22Rv1 (cell line): Measurements from ENCODE around the gene B4GALT7.

Source experiments
- H3K27ac ChIP-seq: fragments of 450-650 bp; 2 replicates; pipeline ENCODE4 v1.5.1; 2017
- CTCF ChIP-seq: fragments of 450-650 bp; IDR thresholded peaks from 2 replicates; pipeline ENCODE4 v1.5.1; 2017; ENCODE audit warnings: mild to moderate bottlenecking
- ZFX ChIP-seq: fragments of 450-650 bp; IDR thresholded peaks from 2 replicates; pipeline ENCODE4 v1.6.1; 2017; ENCODE audit warnings: antibody characterized with exemption, borderline replicate concordance

The B4GALT7 gene, protein sequence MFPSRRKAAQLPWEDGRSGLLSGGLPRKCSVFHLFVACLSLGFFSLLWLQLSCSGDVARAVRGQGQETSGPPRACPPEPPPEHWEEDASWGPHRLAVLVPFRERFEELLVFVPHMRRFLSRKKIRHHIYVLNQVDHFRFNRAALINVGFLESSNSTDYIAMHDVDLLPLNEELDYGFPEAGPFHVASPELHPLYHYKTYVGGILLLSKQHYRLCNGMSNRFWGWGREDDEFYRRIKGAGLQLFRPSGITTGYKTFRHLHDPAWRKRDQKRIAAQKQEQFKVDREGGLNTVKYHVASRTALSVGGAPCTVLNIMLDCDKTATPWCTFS

DNA sequence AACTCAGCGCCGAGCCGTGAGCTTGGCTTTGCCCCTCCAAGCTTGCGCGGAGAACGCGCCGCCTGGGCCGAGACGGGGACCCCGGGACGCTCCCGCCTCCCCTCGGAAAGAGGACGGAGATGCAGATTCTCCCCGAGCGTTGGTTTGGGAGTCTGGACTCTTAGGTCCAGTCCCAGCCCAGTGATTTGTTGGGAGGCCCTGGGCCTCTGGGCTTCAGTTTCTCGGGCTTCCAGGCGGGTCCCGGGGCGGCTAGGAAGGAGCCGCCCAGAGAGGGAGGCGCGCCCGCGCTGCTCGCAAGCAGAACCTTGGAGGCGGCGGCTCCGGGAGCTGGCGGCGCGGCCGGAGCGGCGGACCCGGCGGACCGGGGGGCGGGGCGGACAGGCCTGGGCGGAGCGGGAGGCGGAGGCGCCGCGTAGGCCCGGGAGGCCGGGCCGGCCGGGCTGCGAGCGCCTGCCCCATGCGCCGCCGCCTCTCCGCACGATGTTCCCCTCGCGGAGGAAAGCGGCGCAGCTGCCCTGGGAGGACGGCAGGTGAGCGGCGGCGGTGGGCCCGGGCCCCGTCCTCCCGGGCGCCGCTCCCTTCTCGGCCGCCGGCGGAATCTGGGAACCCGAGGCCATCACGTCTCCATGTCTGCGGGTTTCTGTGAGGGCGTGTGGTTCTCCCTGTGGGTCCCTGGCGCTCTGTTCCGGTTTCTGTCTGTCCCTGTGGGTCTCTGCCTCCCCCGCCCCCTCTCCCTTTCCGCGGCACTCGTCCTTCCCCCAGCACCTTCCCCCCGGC lies at the start of gene B4GALT7:
Gene B4GALT7, plus strand, starts transcription at position 402 of the 777 bp plus-strand sequence. Its CDS starts 79 bp downstream, at position 481.
- peak within 1 kb of the TSS; percentile 69 for H3K27ac ChIP-seq

DNA sequence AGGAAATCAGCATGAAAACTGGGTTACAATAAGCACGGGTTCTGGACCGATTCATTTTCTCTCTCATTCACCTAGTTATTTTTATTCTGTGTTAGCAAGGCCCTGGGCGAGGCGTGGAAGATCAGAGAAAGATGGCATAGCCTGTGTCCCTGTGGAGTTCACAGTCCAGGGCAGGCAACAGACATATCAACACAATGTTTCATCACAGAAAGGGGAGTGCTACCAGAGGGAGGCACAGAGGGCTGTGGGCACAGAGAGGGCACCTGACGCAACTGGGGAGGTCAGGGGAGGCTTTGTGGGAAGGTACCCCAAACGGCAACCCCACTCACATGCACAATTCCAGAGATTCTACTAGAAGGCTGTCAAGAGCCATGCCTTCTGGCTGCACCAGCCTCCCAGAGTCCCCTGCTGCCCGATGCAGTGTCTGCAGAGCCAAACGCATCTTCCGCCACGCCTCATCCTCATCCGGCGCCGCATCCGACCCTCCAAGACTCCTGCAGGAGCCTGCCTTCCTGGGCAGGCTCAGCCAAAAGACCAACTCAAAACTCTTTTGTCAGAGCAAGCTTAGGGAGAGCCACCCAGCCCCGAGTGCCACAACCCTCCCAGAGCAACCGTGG lies 47.0 kb upstream of the B4GALT7 start:
- H3K27ac ChIP-seq = 0 out of 2 replicates have a peak overlapping the region, but pooled peaks have one; percentile 72
- TF ChIP-seq ZFX = no peak
- no peak for TF ChIP-seq CTCF

More for the DNA sequence above, at the start of gene B4GALT7:
- TF ChIP-seq ZFX = no peak
- no peak for TF ChIP-seq CTCF

GRCh38 chr5:177553671-177554429 lies 46.1 kb upstream of the B4GALT7 start:
- TF ChIP-seq ZFX = no peak
- TF ChIP-seq CTCF = no peak
- H3K27ac ChIP-seq = peak overlapping the region; percentile 72

DNA sequence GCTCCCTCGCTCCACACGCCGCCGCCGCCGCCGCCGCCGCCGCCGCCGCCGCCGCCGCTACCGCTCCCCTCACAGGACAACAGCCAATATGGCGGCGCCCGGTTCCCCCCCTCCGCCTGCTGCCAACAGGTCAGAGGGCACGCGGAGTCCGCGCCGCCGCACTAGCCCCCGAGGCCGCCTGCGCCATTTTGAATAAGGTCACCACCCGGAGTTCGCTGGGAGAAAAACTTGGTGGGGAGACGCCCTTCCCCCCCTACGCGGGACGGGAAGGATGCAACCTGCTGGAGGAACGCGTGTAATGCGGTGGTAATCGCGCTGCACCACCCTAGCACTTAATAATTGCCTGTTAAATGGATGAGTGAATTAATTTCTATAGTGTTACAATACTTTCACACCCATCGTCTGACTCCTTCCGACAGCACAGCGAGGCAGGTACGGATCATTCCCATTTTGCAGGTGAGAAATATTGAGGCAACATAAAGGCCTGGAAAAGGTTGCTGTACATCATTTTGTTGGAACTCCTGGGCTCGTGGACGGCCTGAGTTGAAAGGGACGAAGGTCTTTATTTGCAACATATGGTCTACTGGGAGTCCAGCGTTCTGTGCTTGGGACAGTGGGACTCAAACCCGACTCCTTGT lies 45.3 kb upstream of the B4GALT7 start, which contains the start of gene FAM193B:
Gene FAM193B, minus strand, starts transcription at position 90 of the 638 bp plus-strand sequence. CDS start 105 bp downstream, outside the sequence.
- TF ChIP-seq CTCF = peak; percentile 33; the same call in 1 of the 2 replicates
- no peak for TF ChIP-seq ZFX
- H3K27ac ChIP-seq = peak within 1 kb of the TSS; percentile 72

GRCh38 chr5:177555228-177555627 lies 44.7 kb upstream of the B4GALT7 start:
- peak overlapping the region; percentile 72 for H3K27ac ChIP-seq
- no peak for TF ChIP-seq ZFX
- no peak for TF ChIP-seq CTCF

DNA sequence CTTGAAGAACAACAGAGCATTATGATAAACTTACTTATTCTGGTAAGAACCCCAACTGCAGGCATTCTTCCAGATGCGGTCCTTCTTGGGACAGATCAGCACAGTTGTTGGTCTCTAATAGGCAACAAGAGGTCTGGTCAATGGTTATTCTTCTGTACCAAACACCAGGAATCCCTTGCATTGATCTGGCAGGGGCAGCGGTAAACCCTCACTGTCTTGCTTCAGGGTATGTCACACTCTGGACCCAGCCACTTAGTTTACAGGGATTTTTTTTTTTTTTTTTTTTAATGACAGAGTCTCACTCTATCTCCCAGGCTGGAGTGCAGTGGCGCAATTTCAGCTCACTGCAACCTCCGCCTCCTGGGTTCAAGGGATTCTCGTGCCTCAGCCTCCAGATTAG lies 44.3 kb upstream of the B4GALT7 start:
- H3K27ac ChIP-seq = no peak overlapping the region
- no peak for TF ChIP-seq ZFX
